ENCODE results near the gene TNFRSF14. TPM values are rescaled to one million over a fixed set of nuclear protein-coding genes. Genes with fewer than 3 reads are reported as not detected.
"Not testable (repeated sequence)": the region's sequence is repeated elsewhere in the genome, so short reads cannot be mapped to it uniquely, and the experiment has no call there.

The TNFRSF14 gene
- total RNA-seq, 1 donor from 2014 or later, result 8.5 TPM

GRCh38 chr1:2564815-2565374 is 8.7 kb downstream of the TNFRSF14 start:
- Mint-ChIP-seq H3K27ac (peak overlapping the region; percentile 11), H3K4me1 (ENCODE audit: unreplicated experiment) (peaks cover 3% of the 10 kb centered on the region), H3K9me3 (no peaks in the 10 kb centered on the region), H3K36me3 (no peaks in the 10 kb centered on the region), H3K4me3 (no peak overlapping the region), H3K27me3 (no peaks in the 10 kb centered on the region)
- no peak for DNase-seq (ENCODE audit: extremely low spot score, unreplicated experiment)
- TF ChIP-seq CTCF (conservative IDR thresholded peaks at IDR 0.05), result no peak

- Mint-ChIP-seq H3K27me3 (peaks cover 3% of the 10 kb centered on the region), H3K36me3 (no peaks in the 10 kb centered on the region), H3K4me3 (no peak overlapping the region), H3K9me3 (no peaks in the 10 kb centered on the region), H3K4me1 (ENCODE audit: unreplicated experiment) (peaks cover 3% of the 10 kb centered on the region), H3K27ac (peak overlapping the region; percentile 51)
- DNase-seq (ENCODE audit: extremely low spot score, unreplicated experiment), result no peak
- TF ChIP-seq CTCF (conservative IDR thresholded peaks at IDR 0.05), result no peak
These were observed 10.2 kb downstream of the TNFRSF14 start for GRCh38 chr1:2566101-2567045.

DNA sequence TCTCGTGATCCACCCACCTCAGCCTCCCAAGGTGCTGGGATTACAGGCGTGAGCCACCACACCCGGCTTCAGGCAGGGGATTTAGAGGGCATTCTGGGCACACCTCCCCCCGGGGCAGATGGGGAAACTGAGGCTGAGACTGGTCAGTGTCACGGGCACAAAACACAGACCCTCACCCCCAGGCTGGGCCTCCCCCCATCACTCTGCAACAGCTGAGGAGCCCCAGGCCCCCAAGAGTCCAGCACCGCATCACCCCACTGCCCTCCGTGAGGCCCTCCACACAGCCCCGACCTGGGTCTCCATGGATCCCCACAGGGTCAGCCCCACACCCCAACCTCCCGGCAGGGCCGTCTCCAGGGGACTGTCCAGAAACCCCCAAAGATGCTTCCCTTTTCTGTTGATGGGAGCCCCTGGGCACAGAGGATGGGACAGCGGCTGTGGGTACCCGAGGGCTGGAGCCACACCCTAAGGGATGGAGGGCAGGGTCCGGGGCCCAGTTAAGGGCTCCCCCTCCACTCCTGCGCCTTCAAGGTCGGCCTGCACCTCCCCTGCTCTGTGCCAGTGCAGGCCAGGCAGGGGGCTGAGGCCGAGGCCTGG is 11.0 kb downstream of the TNFRSF14 start:
- DNase-seq (ENCODE audit: extremely low spot score, unreplicated experiment), result no peak
- Mint-ChIP-seq H3K36me3 (no peaks in the 10 kb centered on the region), H3K9me3 (no peaks in the 10 kb centered on the region), H3K27ac (no peak overlapping the region), H3K4me3 (no peak overlapping the region), H3K27me3 (peaks cover 3% of the 10 kb centered on the region), H3K4me1 (ENCODE audit: unreplicated experiment) (peaks cover 3% of the 10 kb centered on the region)
- no peak for TF ChIP-seq CTCF (conservative IDR thresholded peaks at IDR 0.05)

DNA sequence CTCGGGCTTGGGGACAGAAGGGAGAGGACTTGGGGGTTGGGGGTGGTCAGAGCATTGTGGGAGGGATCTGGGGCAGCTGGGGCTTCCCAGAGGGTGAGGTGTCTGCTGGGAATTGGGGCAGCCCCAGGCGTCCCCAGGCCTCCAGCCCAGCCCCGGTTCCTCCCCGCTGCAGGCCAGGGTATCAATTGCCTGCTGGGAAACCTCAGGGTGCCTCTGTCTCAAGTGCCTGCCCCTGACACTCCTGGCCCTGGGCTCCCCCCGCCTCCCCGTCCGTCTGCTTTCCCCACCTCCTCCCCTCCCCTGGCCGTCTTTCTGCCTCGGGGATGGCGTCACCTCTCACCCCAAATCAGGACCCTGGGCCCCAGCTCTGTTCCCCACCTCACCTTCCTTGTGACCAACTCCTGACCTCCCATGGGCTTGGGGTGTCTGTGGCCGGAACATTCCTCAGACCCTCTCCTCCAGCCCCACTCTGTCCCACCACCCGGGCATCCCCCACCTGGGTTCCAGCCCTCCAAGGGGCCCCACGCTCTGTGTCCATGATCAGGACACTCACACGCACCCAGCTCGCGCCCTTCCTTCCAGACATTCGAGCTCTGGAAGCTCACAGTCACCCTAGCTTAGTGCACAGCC is 12.1 kb downstream of the TNFRSF14 start:
- not testable (repeated sequence) for H3K36me3 Mint-ChIP-seq; H3K27me3 Mint-ChIP-seq; DNase-seq (ENCODE audit: extremely low spot score, unreplicated experiment); H3K9me3 Mint-ChIP-seq; H3K27ac Mint-ChIP-seq; H3K4me1 Mint-ChIP-seq (ENCODE audit: unreplicated experiment); H3K4me3 Mint-ChIP-seq

GRCh38 chr1:2569060-2569459 is 12.9 kb downstream of the TNFRSF14 start:
- Mint-ChIP-seq H3K9me3 (peaks cover 11% of the 10 kb centered on the region), H3K4me1 (ENCODE audit: unreplicated experiment) (peaks cover 3% of the 10 kb centered on the region), H3K4me3 (no peak overlapping the region), H3K27ac (no peak overlapping the region), H3K36me3 (no peaks in the 10 kb centered on the region), H3K27me3 (peaks cover 8% of the 10 kb centered on the region)
- DNase-seq (ENCODE audit: extremely low spot score, unreplicated experiment), result no peak
- TF ChIP-seq CTCF (conservative IDR thresholded peaks at IDR 0.05), result no peak

- H3K27ac Mint-ChIP-seq, result not testable (repeated sequence)
These were observed 13.5 kb downstream of the TNFRSF14 start for GRCh38 chr1:2569703-2570102.

More at GRCh38 chr1:2569703-2570102, 13.5 kb downstream of the TNFRSF14 start:
- H3K27me3 Mint-ChIP-seq; DNase-seq (ENCODE audit: extremely low spot score, unreplicated experiment); H3K36me3 Mint-ChIP-seq; H3K4me3 Mint-ChIP-seq; H3K4me1 Mint-ChIP-seq (ENCODE audit: unreplicated experiment): not testable (repeated sequence)
- H3K9me3 Mint-ChIP-seq, result peaks cover 12% of the 10 kb centered on the region
